ENCODE measurements around the gene TCERG1. TPM values are rescaled to one million over a fixed set of nuclear protein-coding genes. Genes with fewer than 3 reads are reported as not detected.

Gene TCERG1
- total and polyA plus RNA-seq, 9 of the 15 experiments (the other 6 are each of a cell fraction or from before 2014, with no cell fraction given) = 50.3 to 148 (median 119) TPM

DNA sequence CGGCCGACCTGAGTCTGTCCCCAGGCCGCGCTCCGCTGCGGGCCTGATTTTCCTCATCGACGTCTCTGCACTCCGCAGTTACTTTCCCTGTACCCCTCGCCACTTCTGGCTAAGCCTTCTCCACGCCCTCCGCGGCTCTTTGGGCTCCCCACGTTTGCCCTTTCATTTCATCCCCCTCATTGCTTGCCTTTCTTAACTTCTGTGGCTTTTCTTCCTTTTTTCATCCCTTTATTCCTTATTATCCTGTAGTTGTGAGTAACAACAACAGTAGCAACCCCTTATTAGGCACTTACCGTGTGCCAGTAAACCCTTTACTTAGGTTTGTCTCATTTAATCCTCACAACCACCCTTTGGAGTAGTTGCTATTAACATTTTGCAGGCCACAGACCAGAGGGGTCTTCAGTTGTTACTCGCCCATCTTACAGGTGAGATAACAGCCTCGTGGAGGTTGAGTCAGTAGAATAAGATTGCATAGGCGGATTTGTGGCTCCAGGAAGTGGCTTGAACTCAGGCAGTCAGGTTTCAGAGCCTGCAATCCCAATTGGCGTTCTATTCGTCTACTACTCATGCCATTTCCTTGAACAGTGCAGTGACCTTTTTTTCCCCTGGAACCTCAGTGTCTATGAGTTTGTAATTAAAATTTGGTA, 724 bp downstream of the TCERG1 start (continued):
- TF ChIP-seq, protein P1, sequence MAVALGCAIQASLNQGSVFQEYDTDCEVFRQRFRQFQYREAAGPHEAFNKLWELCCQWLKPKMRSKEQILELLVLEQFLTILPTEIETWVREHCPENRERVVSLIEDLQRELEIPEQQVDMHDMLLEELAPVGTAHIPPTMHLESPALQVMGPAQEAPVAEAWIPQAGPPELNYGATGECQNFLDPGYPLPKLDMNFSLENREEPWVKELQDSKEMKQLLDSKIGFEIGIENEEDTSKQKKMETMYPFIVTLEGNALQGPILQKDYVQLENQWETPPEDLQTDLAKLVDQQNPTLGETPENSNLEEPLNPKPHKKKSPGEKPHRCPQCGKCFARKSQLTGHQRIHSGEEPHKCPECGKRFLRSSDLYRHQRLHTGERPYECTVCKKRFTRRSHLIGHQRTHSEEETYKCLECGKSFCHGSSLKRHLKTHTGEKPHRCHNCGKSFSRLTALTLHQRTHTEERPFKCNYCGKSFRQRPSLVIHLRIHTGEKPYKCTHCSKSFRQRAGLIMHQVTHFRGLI (CRISPR knock-in tag; IDR thresholded peaks at IDR 0.05) = no peak
- TF ChIP-seq BRCA1 (IDR thresholded peaks at IDR 0.05) = no peak
- no peak for TF ChIP-seq BRCA1 (CRISPR knock-in tag; IDR thresholded peaks at IDR 0.05)
- TF ChIP-seq MEF2A (IDR thresholded peaks at IDR 0.05; ENCODE audit: control insufficient read depth, low read depth, low read length) = no peak
- TF ChIP-seq, protein P2, sequence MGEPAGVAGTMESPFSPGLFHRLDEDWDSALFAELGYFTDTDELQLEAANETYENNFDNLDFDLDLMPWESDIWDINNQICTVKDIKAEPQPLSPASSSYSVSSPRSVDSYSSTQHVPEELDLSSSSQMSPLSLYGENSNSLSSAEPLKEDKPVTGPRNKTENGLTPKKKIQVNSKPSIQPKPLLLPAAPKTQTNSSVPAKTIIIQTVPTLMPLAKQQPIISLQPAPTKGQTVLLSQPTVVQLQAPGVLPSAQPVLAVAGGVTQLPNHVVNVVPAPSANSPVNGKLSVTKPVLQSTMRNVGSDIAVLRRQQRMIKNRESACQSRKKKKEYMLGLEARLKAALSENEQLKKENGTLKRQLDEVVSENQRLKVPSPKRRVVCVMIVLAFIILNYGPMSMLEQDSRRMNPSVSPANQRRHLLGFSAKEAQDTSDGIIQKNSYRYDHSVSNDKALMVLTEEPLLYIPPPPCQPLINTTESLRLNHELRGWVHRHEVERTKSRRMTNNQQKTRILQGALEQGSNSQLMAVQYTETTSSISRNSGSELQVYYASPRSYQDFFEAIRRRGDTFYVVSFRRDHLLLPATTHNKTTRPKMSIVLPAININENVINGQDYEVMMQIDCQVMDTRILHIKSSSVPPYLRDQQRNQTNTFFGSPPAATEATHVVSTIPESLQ (CRISPR knock-in tag; IDR thresholded peaks at IDR 0.05) = no peak
- 0 out of 2 replicates have a peak, but pooled peaks have one; percentile 82 for TF ChIP-seq BRD4 (IDR thresholded peaks at IDR 0.05)
- no peak for TF ChIP-seq ZBED1 (IDR thresholded peaks at IDR 0.05)
- TF ChIP-seq RCOR1 (IDR thresholded peaks at IDR 0.05; ENCODE audit: borderline replicate concordance in 1 of 2, low read depth in 2 of 2, low read length in 2 of 2) = 0 out of 4 replicates have a peak, but pooled peaks of 1 of the 2 experiments have one; percentile 10
- no peak for TF ChIP-seq NR1H2 (CRISPR knock-in tag; IDR thresholded peaks at IDR 0.05)
- TF ChIP-seq, protein P3, sequence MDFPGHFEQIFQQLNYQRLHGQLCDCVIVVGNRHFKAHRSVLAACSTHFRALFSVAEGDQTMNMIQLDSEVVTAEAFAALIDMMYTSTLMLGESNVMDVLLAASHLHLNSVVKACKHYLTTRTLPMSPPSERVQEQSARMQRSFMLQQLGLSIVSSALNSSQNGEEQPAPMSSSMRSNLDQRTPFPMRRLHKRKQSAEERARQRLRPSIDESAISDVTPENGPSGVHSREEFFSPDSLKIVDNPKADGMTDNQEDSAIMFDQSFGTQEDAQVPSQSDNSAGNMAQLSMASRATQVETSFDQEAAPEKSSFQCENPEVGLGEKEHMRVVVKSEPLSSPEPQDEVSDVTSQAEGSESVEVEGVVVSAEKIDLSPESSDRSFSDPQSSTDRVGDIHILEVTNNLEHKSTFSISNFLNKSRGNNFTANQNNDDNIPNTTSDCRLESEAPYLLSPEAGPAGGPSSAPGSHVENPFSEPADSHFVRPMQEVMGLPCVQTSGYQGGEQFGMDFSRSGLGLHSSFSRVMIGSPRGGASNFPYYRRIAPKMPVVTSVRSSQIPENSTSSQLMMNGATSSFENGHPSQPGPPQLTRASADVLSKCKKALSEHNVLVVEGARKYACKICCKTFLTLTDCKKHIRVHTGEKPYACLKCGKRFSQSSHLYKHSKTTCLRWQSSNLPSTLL (IDR thresholded peaks at IDR 0.05) = no peak
- TF ChIP-seq NFE2 (IDR thresholded peaks at IDR 0.05; ENCODE audit: low read depth) = no peak
- no peak for TF ChIP-seq THRAP3 (IDR thresholded peaks at IDR 0.05; ENCODE audit: borderline replicate concordance)
- TF ChIP-seq KLF10 (CRISPR knock-in tag; IDR thresholded peaks at IDR 0.05) = no peak
- TF ChIP-seq, protein P4, sequence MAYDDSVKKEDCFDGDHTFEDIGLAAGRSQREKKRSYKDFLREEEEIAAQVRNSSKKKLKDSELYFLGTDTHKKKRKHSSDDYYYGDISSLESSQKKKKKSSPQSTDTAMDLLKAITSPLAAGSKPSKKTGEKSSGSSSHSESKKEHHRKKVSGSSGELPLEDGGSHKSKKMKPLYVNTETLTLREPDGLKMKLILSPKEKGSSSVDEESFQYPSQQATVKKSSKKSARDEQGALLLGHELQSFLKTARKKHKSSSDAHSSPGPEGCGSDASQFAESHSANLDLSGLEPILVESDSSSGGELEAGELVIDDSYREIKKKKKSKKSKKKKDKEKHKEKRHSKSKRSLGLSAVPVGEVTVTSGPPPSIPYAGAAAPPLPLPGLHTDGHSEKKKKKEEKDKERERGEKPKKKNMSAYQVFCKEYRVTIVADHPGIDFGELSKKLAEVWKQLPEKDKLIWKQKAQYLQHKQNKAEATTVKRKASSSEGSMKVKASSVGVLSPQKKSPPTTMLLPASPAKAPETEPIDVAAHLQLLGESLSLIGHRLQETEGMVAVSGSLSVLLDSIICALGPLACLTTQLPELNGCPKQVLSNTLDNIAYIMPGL (CRISPR knock-in tag; IDR thresholded peaks at IDR 0.05) = no peak
- TF ChIP-seq, protein P5, sequence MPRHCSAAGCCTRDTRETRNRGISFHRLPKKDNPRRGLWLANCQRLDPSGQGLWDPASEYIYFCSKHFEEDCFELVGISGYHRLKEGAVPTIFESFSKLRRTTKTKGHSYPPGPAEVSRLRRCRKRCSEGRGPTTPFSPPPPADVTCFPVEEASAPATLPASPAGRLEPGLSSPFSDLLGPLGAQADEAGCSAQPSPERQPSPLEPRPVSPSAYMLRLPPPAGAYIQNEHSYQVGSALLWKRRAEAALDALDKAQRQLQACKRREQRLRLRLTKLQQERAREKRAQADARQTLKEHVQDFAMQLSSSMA (CRISPR knock-in tag; IDR thresholded peaks at IDR 0.05) = no peak
- TF ChIP-seq ZNF274 (IDR thresholded peaks at IDR 0.05; ENCODE audit: borderline replicate concordance, low read depth, low read length) = no peak
- TF ChIP-seq ZNF143 (CRISPR knock-in tag; IDR thresholded peaks at IDR 0.05) = no peak; the same call in 1 of the 2 replicates
- TF ChIP-seq FOXK1 (CRISPR knock-in tag; IDR thresholded peaks at IDR 0.05; ENCODE audit: borderline replicate concordance) = no peak
- TF ChIP-seq PHF20 (IDR thresholded peaks at IDR 0.05; ENCODE audit: partially characterized antibody) = no peak
- TF ChIP-seq ZC3H4 (CRISPR knock-in tag; IDR thresholded peaks at IDR 0.05; ENCODE audit: borderline replicate concordance) = no peak
- TF ChIP-seq XRCC5 (IDR thresholded peaks at IDR 0.05; ENCODE audit: low read depth, low read length) = no peak
- no peak for TF ChIP-seq CCNT2 (IDR thresholded peaks at IDR 0.05; ENCODE audit: borderline replicate concordance, extremely low read depth, insufficient read length, low read depth, low read length)
